ENCODE measurements around the gene TSEN34. TPM values are rescaled to one million over a fixed set of nuclear protein-coding genes. Genes with fewer than 3 reads are reported as not detected.

Gene TSEN34
- total and polyA plus RNA-seq, 2 experiments from 2014 or later = 36.6 to 53.4 TPM

- Histone ChIP-seq H3K27me3 (ENCODE audit: insufficient read depth) (no peaks in the 10 kb centered on the region), H3K4me2 (no peak overlapping the region), H3K4me3 (no peak overlapping the region), H3K79me2 (replicated peaks; ENCODE audit: insufficient read depth) (peaks cover under 1% of the 10 kb centered on the region; the same call in 1 of the 2 replicates), H4K20me1 (replicated peaks; ENCODE audit: insufficient read depth) (peaks cover 11% of the 10 kb centered on the region; the same call in 1 of the 2 replicates), H3K4me1 (ENCODE audit: insufficient read depth) (no peaks in the 10 kb centered on the region), H3K27ac (ENCODE audit: low read depth) (no peak overlapping the region), H2AFZ (no peak overlapping the region), H3K9me2 (ENCODE audit: insufficient read depth) (no peaks in the 10 kb centered on the region), H3F3A (replicated peaks; ENCODE audit: low read depth) (no peaks in the 10 kb centered on the region; the same call in 1 of the 2 replicates), H3K36me3 (ENCODE audit: insufficient read depth) (peaks cover 24% of the 10 kb centered on the region)
- no peak for TF ChIP-seq NANOG (IDR thresholded peaks at IDR 0.05; ENCODE audit: borderline replicate concordance)
- no peak for TF ChIP-seq ZNF114 (CRISPR knock-in tag; IDR thresholded peaks at IDR 0.05)
- no peak for TF ChIP-seq STAT1 (IDR thresholded peaks at IDR 0.05; ENCODE audit: unreplicated experiment)
- no peak for TF ChIP-seq POLR2AphosphoS5 (IDR thresholded peaks at IDR 0.05; ENCODE audit: low read depth)
- no peak for TF ChIP-seq REST (IDR thresholded peaks at IDR 0.05; ENCODE audit: unreplicated experiment)
- TF ChIP-seq JUNB (IDR thresholded peaks at IDR 0.05; ENCODE audit: unreplicated experiment) = no peak
- TF ChIP-seq EZH2phosphoT487 (IDR thresholded peaks at IDR 0.05; ENCODE audit: unreplicated experiment) = no peak
- ATAC-seq = no peak
- no peak for DNase-seq (ENCODE audit: low spot score)
- Mint-ChIP-seq H3K9me3 (no peaks in the 10 kb centered on the region; the same call in 2 of the 3 replicates), H3K27ac (no peak overlapping the region), H3K36me3 (ENCODE audit: low read depth) (peaks cover 80% of the 10 kb centered on the region), H3K27me3 (ENCODE audit: insufficient read depth, low read depth, poor library complexity) (peaks cover 15% of the 10 kb centered on the region), H3K4me3 (no peak overlapping the region), H3K4me1 (no peaks in the 10 kb centered on the region; the same call in 2 of the 3 replicates)
Measured at GRCh38 chr19:54148158-54148557, 43.0 kb upstream of the TSEN34 start.

DNA sequence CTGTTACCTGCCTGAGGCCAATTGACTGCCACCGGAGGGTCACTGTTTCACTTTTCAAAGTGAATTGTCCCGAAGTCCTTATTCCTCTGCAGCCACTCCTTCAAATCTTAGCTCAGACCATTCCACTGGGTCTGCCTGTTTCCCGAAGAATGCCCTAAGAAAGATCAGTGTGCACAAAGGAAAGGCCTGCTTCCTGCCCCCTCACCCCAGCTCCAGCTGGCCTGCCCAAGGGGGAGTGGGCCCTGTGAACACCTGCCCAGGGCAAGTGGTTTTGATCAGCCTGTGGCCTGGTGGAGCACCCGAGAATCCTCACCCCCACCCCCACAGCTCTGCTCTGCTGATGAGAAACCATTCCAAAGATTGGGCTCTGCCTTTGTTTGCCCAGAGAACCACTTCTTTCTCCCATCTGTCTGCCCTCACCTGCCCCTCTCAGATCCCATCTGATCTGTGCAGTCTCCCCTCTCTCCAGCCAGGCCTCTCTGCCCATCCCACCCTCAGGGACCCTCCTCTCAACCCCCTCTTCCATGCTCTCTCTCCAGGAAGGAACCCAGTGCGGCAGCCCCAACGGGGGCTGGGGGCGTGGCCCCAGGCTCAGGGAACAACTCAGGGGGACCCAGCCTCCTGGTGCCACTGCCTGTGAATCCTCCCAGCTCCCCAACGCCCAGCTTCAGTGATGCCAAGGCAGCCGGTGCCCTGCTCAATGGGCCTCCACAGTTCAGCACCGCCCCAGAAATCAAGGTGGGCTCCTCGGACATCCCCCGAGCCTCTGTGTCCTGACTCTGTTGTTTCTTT, 41.9 kb upstream of the TSEN34 start:
- H3K4me3 Mint-ChIP-seq = no peak overlapping the region
- no peaks in the 10 kb centered on the region for H3K27me3 ChIP-seq (ENCODE audit: insufficient read depth)
- no peaks in the 10 kb centered on the region for H3K9me2 ChIP-seq (ENCODE audit: insufficient read depth)
- no peaks in the 10 kb centered on the region; the same call in 2 of the 3 replicates for H3K9me3 Mint-ChIP-seq
- H2AFZ ChIP-seq = no peak overlapping the region
- H3K79me2 ChIP-seq (replicated peaks; ENCODE audit: insufficient read depth) = no peaks in the 10 kb centered on the region
- H3K36me3 Mint-ChIP-seq (ENCODE audit: low read depth) = peaks cover 80% of the 10 kb centered on the region
- H4K20me1 ChIP-seq (replicated peaks; ENCODE audit: insufficient read depth) = peaks cover 8% of the 10 kb centered on the region; the same call in 1 of the 2 replicates
- no peak for ATAC-seq
- H3K36me3 ChIP-seq (ENCODE audit: insufficient read depth) = peaks cover 24% of the 10 kb centered on the region
- peaks cover 18% of the 10 kb centered on the region for H3K27me3 Mint-ChIP-seq (ENCODE audit: insufficient read depth, low read depth, poor library complexity)
- no peak for DNase-seq (ENCODE audit: low spot score)
- H3K27ac Mint-ChIP-seq = no peak overlapping the region
- H3K27ac ChIP-seq (ENCODE audit: low read depth) = no peak overlapping the region
- H3K4me1 Mint-ChIP-seq = no peaks in the 10 kb centered on the region; the same call in 2 of the 3 replicates
- H3K4me2 ChIP-seq = no peak overlapping the region
- H3K4me1 ChIP-seq (ENCODE audit: insufficient read depth) = no peaks in the 10 kb centered on the region
- no peak overlapping the region for H3K4me3 ChIP-seq
- H3F3A ChIP-seq (replicated peaks; ENCODE audit: low read depth) = peaks cover 9% of the 10 kb centered on the region
- TF ChIP-seq REST (IDR thresholded peaks at IDR 0.05; ENCODE audit: unreplicated experiment) = no peak
- TF ChIP-seq POLR2AphosphoS5 (IDR thresholded peaks at IDR 0.05; ENCODE audit: low read depth) = no peak
- TF ChIP-seq ZNF331 (CRISPR knock-in tag; IDR thresholded peaks at IDR 0.05; ENCODE audit: low read depth) = no peak
- no peak for TF ChIP-seq ETS1 (IDR thresholded peaks at IDR 0.05)
- TF ChIP-seq STAT1 (IDR thresholded peaks at IDR 0.05; ENCODE audit: unreplicated experiment) = no peak
- TF ChIP-seq NANOG (IDR thresholded peaks at IDR 0.05; ENCODE audit: borderline replicate concordance) = no peak
- TF ChIP-seq EZH2phosphoT487 (IDR thresholded peaks at IDR 0.05; ENCODE audit: unreplicated experiment) = no peak
- no peak for TF ChIP-seq CTCF (conservative IDR thresholded peaks at IDR 0.05; ENCODE audit: low read depth in 2 of 2)

All from GM23338 (cell line).